NT2/D1 (cell line): Measurements from ENCODE around the gene MYO7A.

Experiments used
- DNase-seq: peaks from one replicate; pipeline ENCODE4 v3.0.0-alpha.2; 2011; ENCODE audit warnings: low read depth, low spot score
- H3K27me3 ChIP-seq: 2 replicates; pipeline ENCODE4 v1.6.0; 2011; ENCODE audit warnings: mild to moderate bottlenecking; ENCODE audit not compliant: insufficient read length, insufficient read depth
- H3K36me3 ChIP-seq: 2 replicates; pipeline ENCODE4 v1.6.1; 2011; ENCODE audit warnings: mild to moderate bottlenecking, low read length, mixed read lengths; ENCODE audit not compliant: insufficient read depth, insufficient read length
- H3K4me1 ChIP-seq: 2 replicates; pipeline ENCODE4 v1.5.1; 2011; ENCODE audit not compliant: insufficient read depth, insufficient read length
- H3K4me3 ChIP-seq: 2 replicates; pipeline ENCODE4 v1.5.1; 2011; ENCODE audit warnings: low read depth; ENCODE audit not compliant: insufficient read length
- H3K9ac ChIP-seq: 2 replicates; pipeline ENCODE4 v1.6.0; 2011; ENCODE audit warnings: low read depth; ENCODE audit not compliant: insufficient read length
- H3K9me3 ChIP-seq: 2 replicates; pipeline ENCODE4 v1.5.1; 2011; ENCODE audit warnings: mild to moderate bottlenecking, low read length; ENCODE audit not compliant: insufficient read depth
- SUZ12 ChIP-seq: IDR thresholded peaks from 2 replicates; pipeline ENCODE4 v1.6.1; 2011; ENCODE audit not compliant: insufficient read length, insufficient read depth; ENCODE audit errors: extremely low read depth
- YY1 ChIP-seq: IDR thresholded peaks from 2 replicates; pipeline ENCODE4 v1.6.1; 2011; ENCODE audit not compliant: insufficient read length, insufficient read depth
- ZNF274 ChIP-seq: IDR thresholded peaks from 2 replicates; pipeline ENCODE4 v1.6.1; 2011; ENCODE audit warnings: mild to moderate bottlenecking, low read depth, low read length

Gene MYO7A

DNA sequence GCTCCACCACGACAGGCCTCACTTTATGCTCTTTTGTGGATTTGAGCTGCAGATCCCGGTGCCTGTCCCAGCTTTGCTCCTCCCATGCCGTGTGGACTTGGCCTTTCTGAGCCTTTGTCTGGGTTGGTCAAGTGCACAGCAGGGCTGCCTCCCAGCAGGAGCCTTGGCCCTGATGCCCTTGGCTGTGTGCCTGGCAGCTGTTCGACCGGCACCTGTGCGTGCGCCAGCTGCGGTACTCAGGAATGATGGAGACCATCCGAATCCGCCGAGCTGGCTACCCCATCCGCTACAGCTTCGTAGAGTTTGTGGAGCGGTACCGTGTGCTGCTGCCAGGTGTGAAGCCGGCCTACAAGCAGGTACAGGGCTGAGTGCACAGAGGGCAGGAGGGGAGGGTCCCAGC is 46.5 kb downstream of the MYO7A start:
- Histone ChIP-seq H3K4me1 (peaks cover 38% of the 10 kb centered on the region), H3K27me3 (no peaks in the 10 kb centered on the region), H3K4me3 (no peak overlapping the region), H3K9me3 (no peaks in the 10 kb centered on the region), H3K36me3 (no peaks in the 10 kb centered on the region), H3K9ac (no peak overlapping the region)
- TF ChIP-seq ZNF274 (no peak), SUZ12 (no peak), YY1 (no peak)
- DNase-seq = no peak

DNA sequence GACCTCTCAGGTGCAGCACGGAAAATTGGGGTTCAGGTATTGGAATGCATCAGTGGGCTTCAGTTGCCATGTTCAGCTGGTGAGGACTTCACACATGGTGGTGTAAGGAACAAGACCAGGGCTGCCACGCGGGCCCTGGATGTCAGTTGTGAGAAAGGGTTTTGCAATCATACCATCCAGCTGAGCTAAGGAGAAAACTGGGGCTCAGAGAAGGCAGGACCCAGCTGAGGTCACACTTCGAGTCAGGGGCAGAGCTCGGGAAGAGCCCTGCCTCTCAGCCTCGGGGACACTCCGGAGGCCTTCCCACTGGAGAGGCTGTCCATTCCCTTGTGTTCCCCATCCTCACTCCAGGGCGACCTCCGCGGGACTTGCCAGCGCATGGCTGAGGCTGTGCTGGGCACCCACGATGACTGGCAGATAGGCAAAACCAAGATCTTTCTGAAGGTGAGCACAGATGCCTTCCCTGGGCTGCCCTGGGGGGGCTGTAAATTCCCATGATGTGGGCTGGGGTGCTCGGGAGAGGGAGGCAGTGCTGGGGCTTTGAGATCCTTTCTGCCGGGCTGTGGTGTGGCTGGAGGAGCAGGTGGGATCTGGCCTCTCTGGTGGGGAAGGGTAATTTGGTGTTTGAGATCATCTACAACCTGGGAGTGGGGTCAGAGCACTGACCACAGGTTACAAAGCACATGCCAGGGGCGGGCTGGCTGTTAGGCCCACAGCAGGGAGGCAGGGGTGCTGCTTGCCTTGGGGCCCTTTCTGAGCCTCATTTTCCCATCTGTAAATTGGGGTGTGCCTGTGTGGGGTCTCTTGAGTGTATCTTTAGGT is 47.2 kb downstream of the MYO7A start:
- Histone ChIP-seq H3K9me3 (no peaks in the 10 kb centered on the region), H3K9ac (no peak overlapping the region), H3K4me1 (peaks cover 36% of the 10 kb centered on the region), H3K36me3 (no peaks in the 10 kb centered on the region), H3K27me3 (no peaks in the 10 kb centered on the region), H3K4me3 (no peak overlapping the region)
- TF ChIP-seq YY1 = no peak
- no peak for TF ChIP-seq SUZ12
- no peak for TF ChIP-seq ZNF274
- no peak for DNase-seq

DNA sequence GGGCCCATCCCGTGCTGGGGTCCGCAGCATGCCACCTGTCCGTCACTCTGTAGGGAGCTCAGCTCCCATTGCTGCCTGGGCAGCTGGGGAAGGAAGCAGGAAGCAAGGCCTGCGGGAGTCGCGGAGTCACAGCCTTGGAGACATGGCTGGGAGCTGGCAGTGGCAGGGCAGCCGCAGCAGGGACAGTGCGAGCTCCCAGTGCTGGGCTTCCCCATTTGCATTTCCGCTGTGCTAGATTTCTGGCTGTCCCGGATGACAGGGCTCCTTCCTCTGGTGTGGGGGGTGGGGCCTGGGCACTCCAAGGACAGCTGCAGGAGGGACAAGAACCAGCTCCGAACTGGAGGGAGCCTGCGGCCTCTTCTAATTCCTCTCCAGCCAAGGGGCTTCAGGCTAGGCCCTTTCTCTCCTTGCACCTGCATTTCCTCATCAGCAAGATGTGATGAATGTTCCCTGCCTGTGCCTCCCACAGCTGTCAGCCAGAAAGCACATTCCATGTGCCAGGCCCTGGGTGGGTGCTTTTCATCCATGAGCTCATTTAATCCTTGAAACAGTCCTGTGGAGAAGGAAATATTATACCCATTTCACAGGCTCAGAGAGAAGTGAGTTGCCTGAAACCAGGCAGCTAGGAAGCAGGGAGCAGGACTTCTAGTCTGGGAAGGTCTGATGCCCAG is 48.0 kb downstream of the MYO7A start:
- H3K36me3 ChIP-seq = no peaks in the 10 kb centered on the region
- peaks cover 29% of the 10 kb centered on the region for H3K4me1 ChIP-seq
- TF ChIP-seq SUZ12 (no peak), YY1 (no peak), ZNF274 (no peak)
- H3K9me3 ChIP-seq = no peaks in the 10 kb centered on the region
- H3K9ac ChIP-seq = peak overlapping the region; percentile 56
- no peak overlapping the region for H3K4me3 ChIP-seq
- no peaks in the 10 kb centered on the region for H3K27me3 ChIP-seq
- DNase-seq = no peak

DNA sequence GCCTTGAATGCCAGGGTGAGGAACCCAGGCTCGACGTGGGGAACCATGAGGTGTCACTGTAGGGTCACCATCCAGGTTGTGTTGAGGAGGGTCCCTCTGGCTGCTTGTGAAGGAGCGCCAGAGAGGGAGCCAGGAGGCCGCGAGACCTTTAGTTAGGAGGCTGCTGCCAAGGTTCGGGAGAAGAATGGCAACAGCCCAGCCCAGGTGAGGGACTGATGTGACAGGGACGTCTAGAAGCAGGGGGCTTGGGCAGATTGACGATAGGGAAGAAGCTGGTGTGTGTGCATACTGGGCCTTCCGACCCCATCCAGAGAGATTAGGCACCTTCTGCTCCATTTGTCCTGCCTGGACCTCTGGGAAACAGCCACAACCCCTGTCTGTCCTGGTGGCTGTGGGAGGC is 49.0 kb downstream of the MYO7A start:
- no peaks in the 10 kb centered on the region for H3K9me3 ChIP-seq
- H3K27me3 ChIP-seq = no peaks in the 10 kb centered on the region
- TF ChIP-seq YY1 = no peak
- no peak overlapping the region for H3K4me3 ChIP-seq
- no peak overlapping the region for H3K9ac ChIP-seq
- DNase-seq = no peak
- peaks cover 27% of the 10 kb centered on the region for H3K4me1 ChIP-seq
- no peaks in the 10 kb centered on the region for H3K36me3 ChIP-seq

DNA sequence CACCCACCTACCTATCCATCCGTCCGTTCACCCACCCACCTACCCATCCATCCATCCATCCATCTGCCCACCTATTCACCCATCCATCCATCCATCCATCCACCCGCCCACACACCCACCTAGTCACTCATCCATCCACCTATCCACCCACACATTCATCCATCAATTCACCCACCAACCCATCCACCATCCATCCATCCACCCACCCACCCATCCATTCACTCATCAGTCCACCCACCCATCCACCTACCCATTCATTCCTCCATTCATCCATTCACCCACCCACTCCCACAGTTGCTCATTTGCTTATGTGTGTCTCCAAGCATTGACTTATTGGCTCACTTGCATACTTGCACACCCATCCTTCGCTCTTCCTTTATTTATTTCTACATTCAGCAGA is 50.1 kb downstream of the MYO7A start:
- Histone ChIP-seq H3K4me3 (no peak overlapping the region), H3K4me1 (peaks cover 20% of the 10 kb centered on the region), H3K9ac (no peak overlapping the region), H3K9me3 (no peaks in the 10 kb centered on the region), H3K27me3 (no peaks in the 10 kb centered on the region), H3K36me3 (no peaks in the 10 kb centered on the region)
- TF ChIP-seq YY1 (no peak), SUZ12 (no peak), ZNF274 (no peak)
- DNase-seq = no peak

DNA sequence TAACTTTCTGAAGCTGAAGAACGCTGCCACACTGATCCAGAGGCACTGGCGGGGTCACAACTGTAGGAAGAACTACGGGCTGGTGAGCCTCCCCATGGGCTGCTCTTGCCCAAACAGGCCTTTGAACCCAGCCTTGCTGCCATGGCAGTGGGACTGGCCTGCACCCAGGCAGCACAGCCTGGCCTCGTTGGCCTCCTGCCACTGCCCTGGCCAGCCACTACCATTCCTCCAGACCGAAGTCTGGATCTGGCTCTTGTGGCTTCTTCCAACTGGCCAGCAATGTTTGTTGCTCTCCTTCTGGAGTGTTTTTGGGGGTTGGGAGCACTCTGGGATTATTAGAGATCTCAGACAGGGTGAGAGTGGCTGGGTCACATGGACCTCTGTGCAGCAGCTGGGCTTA is 51.0 kb downstream of the MYO7A start:
- no peak for DNase-seq
- H3K9ac ChIP-seq = no peak overlapping the region
- H3K4me1 ChIP-seq = peaks cover 16% of the 10 kb centered on the region
- no peak for TF ChIP-seq ZNF274
- no peak for TF ChIP-seq YY1
- TF ChIP-seq SUZ12 = no peak
- H3K4me3 ChIP-seq = no peak overlapping the region
- no peaks in the 10 kb centered on the region for H3K36me3 ChIP-seq
- no peaks in the 10 kb centered on the region for H3K27me3 ChIP-seq
- H3K9me3 ChIP-seq = no peaks in the 10 kb centered on the region

DNA sequence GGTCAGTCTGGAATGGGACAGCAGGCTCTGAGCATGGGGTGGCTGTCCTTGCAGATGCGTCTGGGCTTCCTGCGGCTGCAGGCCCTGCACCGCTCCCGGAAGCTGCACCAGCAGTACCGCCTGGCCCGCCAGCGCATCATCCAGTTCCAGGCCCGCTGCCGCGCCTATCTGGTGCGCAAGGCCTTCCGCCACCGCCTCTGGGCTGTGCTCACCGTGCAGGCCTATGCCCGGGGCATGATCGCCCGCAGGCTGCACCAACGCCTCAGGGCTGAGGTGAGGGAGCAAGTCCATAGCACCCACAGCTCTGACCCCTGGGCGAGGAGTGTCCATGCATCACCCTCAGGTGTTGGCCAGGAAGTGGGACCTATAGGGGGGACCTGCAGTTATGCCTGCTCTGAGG is 51.6 kb downstream of the MYO7A start:
- no peak overlapping the region for H3K9ac ChIP-seq
- H3K9me3 ChIP-seq = no peaks in the 10 kb centered on the region
- H3K27me3 ChIP-seq = no peaks in the 10 kb centered on the region
- TF ChIP-seq ZNF274 = no peak
- TF ChIP-seq SUZ12 = no peak
- peaks cover 14% of the 10 kb centered on the region for H3K4me1 ChIP-seq
- H3K36me3 ChIP-seq = no peaks in the 10 kb centered on the region
- H3K4me3 ChIP-seq = no peak overlapping the region
- no peak for DNase-seq

DNA sequence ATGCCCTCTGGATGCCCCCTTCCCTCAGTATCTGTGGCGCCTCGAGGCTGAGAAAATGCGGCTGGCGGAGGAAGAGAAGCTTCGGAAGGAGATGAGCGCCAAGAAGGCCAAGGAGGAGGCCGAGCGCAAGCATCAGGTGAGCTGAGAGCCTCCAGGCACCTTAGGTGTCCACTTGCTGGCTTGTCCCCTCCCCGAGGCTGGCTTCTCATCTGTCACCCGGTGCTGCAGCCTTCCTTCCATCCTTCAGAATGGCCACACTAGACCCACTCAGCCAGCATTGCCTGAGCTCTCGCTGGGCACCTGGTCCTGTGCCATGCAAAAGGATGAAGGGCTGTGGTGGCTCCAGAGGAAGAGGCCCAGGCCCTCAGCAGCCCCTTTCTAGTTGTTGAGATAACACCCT is 52.3 kb downstream of the MYO7A start:
- no peak overlapping the region for H3K9ac ChIP-seq
- H3K4me1 ChIP-seq = peaks cover 9% of the 10 kb centered on the region
- no peak overlapping the region for H3K4me3 ChIP-seq
- DNase-seq = no peak
- no peak for TF ChIP-seq YY1
- TF ChIP-seq ZNF274 = no peak
- no peak for TF ChIP-seq SUZ12
- no peaks in the 10 kb centered on the region for H3K27me3 ChIP-seq
- H3K9me3 ChIP-seq = no peaks in the 10 kb centered on the region
- no peaks in the 10 kb centered on the region for H3K36me3 ChIP-seq
